Natural killer cell (primary cell): Measurements from ENCODE around the gene WARS2. TPM values are rescaled to one million over a fixed set of nuclear protein-coding genes. Genes with fewer than 3 reads are reported as not detected.

ENCODE experiments used
- ATAC-seq, 3 donors: fragments of 150-1000 bp in 2 of 3; fragments of 200-7000 bp in 1 of 3; cut with Tn5 transposase; 1 replicate in 1 of 3; 2 replicates in 2 of 3; pipeline ENCODE4 v1.10.0; 2021; ENCODE audit warnings: mild to moderate bottlenecking in 2 of 3, moderate library complexity in 2 of 3
- DNase-seq, 2 donors: peaks; one replicate each; pipeline versions ENCODE4 v3.0.0 to v3.0.0-alpha.2; 2013 to 2021; ENCODE audit warnings: mixed read lengths in 1 of 2
- H3K27ac ChIP-seq: one replicate; pipeline ENCODE4 v1.5.1; 2013; ENCODE audit warnings: mild to moderate bottlenecking, low read length
- H3K27me3 ChIP-seq: one replicate; pipeline ENCODE4 v1.6.1; 2013; ENCODE audit warnings: low read length; ENCODE audit not compliant: control insufficient read depth, insufficient read depth
- H3K36me3 ChIP-seq: one replicate; pipeline ENCODE4 v1.6.1; 2013; ENCODE audit warnings: low read length; ENCODE audit not compliant: control insufficient read depth, insufficient read depth
- H3K4me1 ChIP-seq: one replicate; pipeline ENCODE4 v1.6.1; 2013; ENCODE audit warnings: low read length; ENCODE audit not compliant: control insufficient read depth, insufficient read depth
- H3K4me3 ChIP-seq: one replicate; pipeline ENCODE4 v1.5.1; 2013; ENCODE audit warnings: low read length
- H3K9me3 ChIP-seq: one replicate; pipeline ENCODE4 v1.6.1; 2013; ENCODE audit warnings: low read length; ENCODE audit not compliant: control insufficient read depth, insufficient read depth
- H3K27ac Mint-ChIP-seq, 2 donors: one replicate each; pipeline ENCODE4 v1.8.0; 2022; ENCODE audit warnings: mild to moderate bottlenecking in 2 of 2, mixed read lengths in 2 of 2, moderate library complexity in 1 of 2
- H3K27me3 Mint-ChIP-seq, 2 donors: one replicate each; pipeline ENCODE4 v1.8.0; 2022; ENCODE audit warnings: low read depth in 2 of 2, mixed read lengths in 2 of 2
- H3K36me3 Mint-ChIP-seq: one replicate; pipeline ENCODE4 v1.8.0; 2022; ENCODE audit warnings: mixed read lengths
- H3K4me1 Mint-ChIP-seq, 2 donors: one replicate each; pipeline ENCODE4 v1.8.0; 2022; ENCODE audit warnings: mixed read lengths in 2 of 2
- H3K4me3 Mint-ChIP-seq: one replicate; pipeline ENCODE4 v1.8.0; 2022; ENCODE audit warnings: mild to moderate bottlenecking, moderate library complexity, mixed read lengths
- H3K9me3 Mint-ChIP-seq, 2 donors: one replicate each; pipeline ENCODE4 v1.8.0; 2022; ENCODE audit warnings: mixed read lengths in 2 of 2
- CTCF ChIP-seq: fragments of 200-600 bp; IDR thresholded peaks from one replicate; pipeline ENCODE4 v1.8.0; 2022; ENCODE audit warnings: antibody characterized with exemption
- WGBS: methylation state at CpG from one replicate; pipeline ENCODE4 v1.1.7; 2013; ENCODE audit warnings: missing lambda C conversion rate; ENCODE audit not compliant: insufficient coverage; 5-methylcytosine and 5-hydroxymethylcytosine counted together
- intact Hi-C: fragments of 100-400 bp; cut with micrococcal nuclease; formaldehyde crosslinking; loops from one replicate; pipeline ENCODE4 v1.14.2; 2022
- total RNA-seq, 4 donors: library from RNA; stranded (reverse); fragments of 120-200 nt in 1 of 4; gene quantifications; one replicate each; pipeline versions ENCODE4 v1.2.3 to v1.2.4, GENCODE V29; 2013 to 2022

Gene WARS2
- total RNA-seq, 3 donors from 2014 or later (not counting 1 experiment from before 2014, with no cell fraction given), result 24.3 to 46.3 (median 41.0) TPM

- 5% methylated on average over 61 of the region's 61 CpGs for WGBS
- Mint-ChIP-seq H3K27ac (no peak overlapping the region), H3K4me3 (peak overlapping the region; percentile 25), H3K9me3 (peaks cover 3% of the 10 kb centered on the region in 2 donors), H3K27me3 (peaks cover 55 to 73% of the 10 kb centered on the region in 2 donors), H3K4me1 (peaks cover 11 to 13% of the 10 kb centered on the region in 2 donors), H3K36me3 (peaks cover 19% of the 10 kb centered on the region)
- peaks cover 11% of the 10 kb centered on the region for H3K9me3 ChIP-seq
- TF ChIP-seq CTCF, result no peak
- H3K27ac ChIP-seq, result no peak overlapping the region
- no peaks in the 10 kb centered on the region for H3K36me3 ChIP-seq
- peaks cover 53% of the 10 kb centered on the region for H3K27me3 ChIP-seq
- DNase-seq, result no peak
- intact Hi-C loops, result no loop called here
- peaks cover 14% of the 10 kb centered on the region for H3K4me1 ChIP-seq
- H3K4me3 ChIP-seq, result no peak overlapping the region
- peak in 1 of 3 donors; percentile 5 for ATAC-seq
Observed at GRCh38 chr1:119007670-119008482, 132.6 kb downstream of the WARS2 start.

GRCh38 chr1:119007339-119007669, 133.1 kb downstream of the WARS2 start:
- Histone ChIP-seq H3K27me3 (peaks cover 55% of the 10 kb centered on the region), H3K9me3 (peaks cover 11% of the 10 kb centered on the region), H3K36me3 (no peaks in the 10 kb centered on the region), H3K4me3 (no peak overlapping the region), H3K4me1 (peaks cover 15% of the 10 kb centered on the region), H3K27ac (no peak overlapping the region)
- 10% methylated on average over 22 of the region's 22 CpGs for WGBS
- no peak overlapping the region for H3K27ac Mint-ChIP-seq
- peaks cover 0 to under 1% of the 10 kb centered on the region in 2 donors for H3K9me3 Mint-ChIP-seq
- H3K36me3 Mint-ChIP-seq, result peaks cover 13% of the 10 kb centered on the region
- TF ChIP-seq CTCF, result no peak
- intact Hi-C loops, result no loop called here
- DNase-seq, result no peak
- H3K4me3 Mint-ChIP-seq, result no peak overlapping the region
- ATAC-seq, result no peak
- peaks cover 55 to 73% of the 10 kb centered on the region in 2 donors for H3K27me3 Mint-ChIP-seq
- H3K4me1 Mint-ChIP-seq, result peaks cover 11 to 16% of the 10 kb centered on the region in 2 donors

GRCh38 chr1:119006406-119007279, 133.8 kb downstream of the WARS2 start:
- Histone ChIP-seq H3K27me3 (peaks cover 59% of the 10 kb centered on the region), H3K27ac (no peak overlapping the region), H3K4me1 (peaks cover 21% of the 10 kb centered on the region), H3K4me3 (no peak overlapping the region), H3K9me3 (peaks cover 11% of the 10 kb centered on the region), H3K36me3 (no peaks in the 10 kb centered on the region)
- intact Hi-C loops, result no loop called here
- no peak overlapping the region for H3K27ac Mint-ChIP-seq
- ATAC-seq (no peak), DNase-seq (no peak)
- no peak overlapping the region for H3K4me3 Mint-ChIP-seq
- 7% methylated on average over 81 of the region's 81 CpGs for WGBS
- no peaks in the 10 kb centered on the region for H3K9me3 Mint-ChIP-seq
- H3K27me3 Mint-ChIP-seq, result peaks cover 56 to 73% of the 10 kb centered on the region in 2 donors
- H3K4me1 Mint-ChIP-seq, result peaks cover 11 to 21% of the 10 kb centered on the region in 2 donors
- no peak for TF ChIP-seq CTCF
- H3K36me3 Mint-ChIP-seq, result peaks cover 13% of the 10 kb centered on the region
